ENCODE measurements around the gene AP1S1. TPM values are rescaled to one million over a fixed set of nuclear protein-coding genes. Genes with fewer than 3 reads are reported as not detected.
"Not testable (repeated sequence)": the region's sequence is repeated elsewhere in the genome, so short reads cannot be mapped to it uniquely, and the experiment has no call there.

Gene AP1S1
- total RNA-seq, 4 donors from 2014 or later = 5.5 to 24.4 (median 15.6) TPM

DNA sequence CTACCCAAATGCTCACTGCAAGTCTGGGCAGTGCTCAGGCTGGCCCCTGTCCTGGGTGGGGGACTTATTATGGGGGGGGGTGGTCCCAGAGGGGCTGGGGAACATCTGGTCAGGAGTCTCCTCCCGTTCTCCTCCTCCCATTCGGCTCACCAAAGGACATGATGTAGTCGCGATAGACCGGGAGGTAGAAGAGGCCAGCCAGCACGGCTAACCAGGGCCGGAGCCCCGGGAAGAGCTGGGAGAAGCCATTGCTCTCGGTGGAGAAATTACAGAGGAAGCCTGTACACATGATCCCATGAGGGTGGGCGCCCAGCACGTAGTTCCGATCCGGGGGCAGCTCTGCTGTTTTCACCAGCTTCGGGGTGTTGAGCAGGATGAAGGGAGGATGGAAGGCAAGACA is 44.2 kb downstream of the AP1S1 start:
- H3K27me3 ChIP-seq = peaks cover 43 to 49% (median 45%) of the 10 kb centered on the region in 3 donors
- H3K27ac ChIP-seq = no peak overlapping the region
- ATAC-seq (no peak), DNase-seq (no peak)
- TF ChIP-seq POLR2A (IDR thresholded peaks at IDR 0.05) = no peak
- TF ChIP-seq, protein P1, sequence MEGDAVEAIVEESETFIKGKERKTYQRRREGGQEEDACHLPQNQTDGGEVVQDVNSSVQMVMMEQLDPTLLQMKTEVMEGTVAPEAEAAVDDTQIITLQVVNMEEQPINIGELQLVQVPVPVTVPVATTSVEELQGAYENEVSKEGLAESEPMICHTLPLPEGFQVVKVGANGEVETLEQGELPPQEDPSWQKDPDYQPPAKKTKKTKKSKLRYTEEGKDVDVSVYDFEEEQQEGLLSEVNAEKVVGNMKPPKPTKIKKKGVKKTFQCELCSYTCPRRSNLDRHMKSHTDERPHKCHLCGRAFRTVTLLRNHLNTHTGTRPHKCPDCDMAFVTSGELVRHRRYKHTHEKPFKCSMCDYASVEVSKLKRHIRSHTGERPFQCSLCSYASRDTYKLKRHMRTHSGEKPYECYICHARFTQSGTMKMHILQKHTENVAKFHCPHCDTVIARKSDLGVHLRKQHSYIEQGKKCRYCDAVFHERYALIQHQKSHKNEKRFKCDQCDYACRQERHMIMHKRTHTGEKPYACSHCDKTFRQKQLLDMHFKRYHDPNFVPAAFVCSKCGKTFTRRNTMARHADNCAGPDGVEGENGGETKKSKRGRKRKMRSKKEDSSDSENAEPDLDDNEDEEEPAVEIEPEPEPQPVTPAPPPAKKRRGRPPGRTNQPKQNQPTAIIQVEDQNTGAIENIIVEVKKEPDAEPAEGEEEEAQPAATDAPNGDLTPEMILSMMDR (IDR thresholded peaks at IDR 0.05 in 4 of 5, conservative IDR thresholded peaks at IDR 0.05 in 1 of 5) = no peak
- H3K9me3 ChIP-seq = no peaks in the 10 kb centered on the region
- in situ Hi-C loops (cut with MboI; ENCODE audit: low sequenced_read_pairs in 4 of 4) (loop anchor here in 1 of 4 donors (10.0 kb wide), 1 partner anchor 76 kb away; no protein-coding TSS in a partner anchor), intact Hi-C loops (cut with DNase I; ENCODE audit: low total_unique reads) (no loop called here)
- H3K36me3 ChIP-seq = no peaks in the 10 kb centered on the region
- H3K4me3 ChIP-seq = no peak overlapping the region
- H3K4me1 ChIP-seq = peaks cover 0 to 7% of the 10 kb centered on the region in 2 donors

GRCh38 chr7:101199522-101199921 is 45.2 kb downstream of the AP1S1 start:
- intact Hi-C loops (cut with DNase I; ENCODE audit: low total_unique reads); H3K36me3 ChIP-seq; H3K27ac ChIP-seq; H3K9me3 ChIP-seq; DNase-seq; ATAC-seq; H3K4me3 ChIP-seq; H3K4me1 ChIP-seq: not testable (repeated sequence)
- peaks cover 42 to 45% (median 44%) of the 10 kb centered on the region in 3 donors for H3K27me3 ChIP-seq
- in situ Hi-C loops (cut with MboI; ENCODE audit: low sequenced_read_pairs in 4 of 4) = loop anchor here in 1 of 4 donors (10.0 kb wide), 1 partner anchor 75 kb away; no protein-coding TSS in a partner anchor

- Histone ChIP-seq H3K36me3 (no peaks in the 10 kb centered on the region), H3K27me3 (peaks cover 41 to 48% (median 44%) of the 10 kb centered on the region in 3 donors), H3K9me3 (no peaks in the 10 kb centered on the region), H3K27ac (no peak overlapping the region), H3K4me1 (peaks cover 0 to 7% of the 10 kb centered on the region in 2 donors), H3K4me3 (no peak overlapping the region)
- intact Hi-C loops (cut with DNase I; ENCODE audit: low total_unique reads) = no loop called here
- DNase-seq = no peak
- no peak for ATAC-seq
- in situ Hi-C loops (cut with MboI; ENCODE audit: low sequenced_read_pairs in 4 of 4) = no loop called here
- TF ChIP-seq, protein P1 (IDR thresholded peaks at IDR 0.05 in 4 of 5, conservative IDR thresholded peaks at IDR 0.05 in 1 of 5) = no peak
- no peak for TF ChIP-seq POLR2A (IDR thresholded peaks at IDR 0.05)
These were observed 46.2 kb downstream of the AP1S1 start for GRCh38 chr7:101200504-101200861.

GRCh38 chr7:101200862-101201599 is 46.8 kb downstream of the AP1S1 start, which contains the start of gene MOGAT3:
MOGAT3 (minus strand) TSS chr7:101201036; CDS start chr7:101200854, 182 bp downstream.
- Histone ChIP-seq H3K4me1 (peaks cover 0 to 7% of the 10 kb centered on the region in 2 donors), H3K9me3 (no peaks in the 10 kb centered on the region), H3K27me3 (peaks cover 37 to 48% (median 44%) of the 10 kb centered on the region in 3 donors), H3K36me3 (no peaks in the 10 kb centered on the region), H3K4me3 (peak within 1 kb of the TSS in 2 of 4 donors; percentile 6 to 28), H3K27ac (no peak within 1 kb of the TSS)
- intact Hi-C loops (cut with DNase I; ENCODE audit: low total_unique reads) (no loop called here), in situ Hi-C loops (cut with MboI; ENCODE audit: low sequenced_read_pairs in 4 of 4) (no loop called here)
- TF ChIP-seq, protein P1 (IDR thresholded peaks at IDR 0.05 in 4 of 5, conservative IDR thresholded peaks at IDR 0.05 in 1 of 5) = no peak
- TF ChIP-seq POLR2A (IDR thresholded peaks at IDR 0.05) = no peak
- no peak for DNase-seq
- ATAC-seq = no peak

Data from gastrocnemius medialis (tissue), 4 donors.